Liver (tissue), 9 donors: ENCODE measurements around the gene CDK13. TPM values are rescaled to one million over a fixed set of nuclear protein-coding genes. Genes with fewer than 3 reads are reported as not detected.

Experiments
- DNase-seq: peaks from one replicate; pipeline ENCODE4 v3.0.0-alpha.2; 2017; ENCODE audit warnings: low spot score
- H3K27ac ChIP-seq, 2 donors: one replicate each; pipeline ENCODE4 v1.7.0; 2013; ENCODE audit warnings: inconsistent platforms in 2 of 2, low read length in 2 of 2, control low read depth in 1 of 2, low read depth in 1 of 2, mild to moderate bottlenecking in 1 of 2
- H3K27me3 ChIP-seq, 4 donors: one replicate each; pipeline versions ENCODE4 v1.6.1 to v1.7.0; 2013; ENCODE audit warnings: low read length in 3 of 4, inconsistent platforms in 1 of 4, mild to moderate bottlenecking in 1 of 4, moderate library complexity in 1 of 4; ENCODE audit not compliant: control insufficient read depth in 4 of 4, insufficient read depth in 4 of 4
- H3K36me3 ChIP-seq, 4 donors: one replicate each; pipeline versions ENCODE4 v1.6.1 to v1.7.0; 2013; ENCODE audit warnings: low read length in 3 of 4, mild to moderate bottlenecking in 3 of 4, low read depth in 1 of 4, moderate library complexity in 1 of 4; ENCODE audit not compliant: control insufficient read depth in 4 of 4, insufficient read depth in 3 of 4
- H3K4me1 ChIP-seq, 4 donors: one replicate each; pipeline versions ENCODE4 v1.6.1 to v1.7.0; 2013; ENCODE audit warnings: low read length in 3 of 4, mild to moderate bottlenecking in 3 of 4, moderate library complexity in 1 of 4; ENCODE audit not compliant: control insufficient read depth in 4 of 4, insufficient read depth in 4 of 4
- H3K4me3 ChIP-seq, 3 donors: one replicate each; pipeline versions ENCODE4 v1.6.1 to v1.7.0; 2013; ENCODE audit warnings: low read length in 3 of 3, control low read depth in 1 of 3, low read depth in 1 of 3, mild to moderate bottlenecking in 1 of 3
- H3K9ac ChIP-seq, 2 donors: one replicate each; pipeline ENCODE4 v1.7.0; 2013; ENCODE audit warnings: low read length in 2 of 2, mild to moderate bottlenecking in 2 of 2, moderate library complexity in 2 of 2, control low read depth in 1 of 2, low read depth in 1 of 2
- H3K9me3 ChIP-seq, 4 donors: one replicate each; pipeline versions ENCODE4 v1.6.1 to v1.7.0; 2013; ENCODE audit warnings: low read length in 3 of 4; ENCODE audit not compliant: control insufficient read depth in 4 of 4
- FOXA2 ChIP-seq: IDR thresholded peaks from 2 replicates; pipeline ENCODE4 v1.6.1; 2016; ENCODE audit warnings: antibody characterized with exemption
- GABPA ChIP-seq, 2 donors: IDR thresholded peaks in 1 of 2; conservative IDR thresholded peaks in 1 of 2; 2 replicates each; pipeline ENCODE4 v1.6.1; 2016; ENCODE audit warnings: antibody characterized with exemption in 2 of 2, mild to moderate bottlenecking in 1 of 2, moderate library complexity in 1 of 2
- HNF4A ChIP-seq, 2 donors: conservative IDR thresholded peaks; 2 replicates each; pipeline ENCODE4 v1.6.1; 2016; ENCODE audit warnings: antibody characterized with exemption in 2 of 2, mild to moderate bottlenecking in 2 of 2
- JUND ChIP-seq, 2 donors: IDR thresholded peaks; 2 replicates each; pipeline ENCODE4 v1.6.1; 2016; ENCODE audit warnings: antibody characterized with exemption in 2 of 2
- NR2F2 ChIP-seq: IDR thresholded peaks from 2 replicates; pipeline ENCODE4 v1.6.1; 2016; ENCODE audit warnings: antibody characterized with exemption
- RXRA ChIP-seq, 2 donors: IDR thresholded peaks; 2 replicates each; pipeline ENCODE4 v1.6.1; 2017 to 2018; ENCODE audit warnings: antibody characterized with exemption in 2 of 2, mild to moderate bottlenecking in 1 of 2
- SP1 ChIP-seq: IDR thresholded peaks from 2 replicates; pipeline ENCODE4 v1.6.1; 2018; ENCODE audit warnings: antibody characterized with exemption, mild to moderate bottlenecking
- TAF1 ChIP-seq: conservative IDR thresholded peaks from 2 replicates; pipeline ENCODE4 v1.6.1; 2016; ENCODE audit warnings: antibody characterized with exemption, mild to moderate bottlenecking
- WGBS: extraction: QIAGEN DNeasy Blood & Tissue Kit; methylation state at CpG from one replicate; pipeline ENCODE4 v1.1.7; 2013; 5-methylcytosine and 5-hydroxymethylcytosine counted together
- polyA plus RNA-seq, 2 donors: library from polyadenylated mRNA; stranded (reverse) in 1 of 2; unstranded in 1 of 2; fragments of 200-250 nt in 1 of 2; fragments of >200 nt in 1 of 2; fragmentation: Nextera tagmentation in 1 of 2; extraction: Ambion mirVana in 1 of 2; gene quantifications; one replicate each; pipeline versions ENCODE4 v1.2.1 to v1.2.3, GENCODE V29; 2013 to 2015
- total RNA-seq, 2 donors: library from RNA; depleted of rRNA; stranded (reverse); fragments of >200 nt; gene quantifications; one replicate each; pipeline ENCODE4 v1.2.3, GENCODE V29; 2014
- TF ChIP-seq, protein P1 (sequence below): IDR thresholded peaks from 2 replicates; pipeline ENCODE4 v1.6.1; 2016; ENCODE audit warnings: antibody characterized with exemption
- TF ChIP-seq, protein P2 (sequence below): IDR thresholded peaks from 2 replicates; pipeline ENCODE4 v1.6.1; 2016; ENCODE audit warnings: antibody characterized with exemption
- donor health status: healthy.
- donor health status: healthy.
- donor health status: healthy.
- donor health status: healthy.
- donor health status: healthy.

Gene CDK13
- total and polyA plus RNA-seq, 4 donors, result 8.8 to 51.1 (median 23.2) TPM

DNA sequence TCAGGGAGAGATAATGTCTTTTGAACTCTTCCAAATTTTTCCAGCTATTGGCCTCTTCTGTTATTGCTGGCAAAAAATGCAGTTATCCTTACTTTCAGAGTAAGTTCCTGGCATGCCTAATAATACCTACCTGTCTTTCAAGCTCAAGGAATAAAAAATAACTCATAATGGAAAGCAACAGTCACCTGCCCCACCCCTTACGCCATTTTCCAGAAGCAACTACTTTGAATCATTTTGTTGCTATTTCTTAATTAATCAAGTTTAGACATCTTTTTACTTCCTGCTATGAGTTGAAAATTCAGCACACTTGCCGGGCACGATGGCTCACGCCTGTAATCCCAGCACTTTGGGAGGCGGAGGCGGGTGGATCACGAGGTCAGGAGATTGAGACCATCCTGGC is 23.0 kb upstream of the CDK13 start:
- no peak for DNase-seq
- Histone ChIP-seq H3K4me3 (no peak overlapping the region), H3K4me1 (peaks cover 0 to 5% (median 1%) of the 10 kb centered on the region in 4 donors), H3K27ac (no peak overlapping the region), H3K9ac (no peak overlapping the region), H3K27me3 (no peaks in the 10 kb centered on the region), H3K9me3 (no peaks in the 10 kb centered on the region), H3K36me3 (no peaks in the 10 kb centered on the region)
- TF ChIP-seq FOXA2, result no peak
- 90% methylated on average over 7 of the region's 7 CpGs for WGBS

DNA sequence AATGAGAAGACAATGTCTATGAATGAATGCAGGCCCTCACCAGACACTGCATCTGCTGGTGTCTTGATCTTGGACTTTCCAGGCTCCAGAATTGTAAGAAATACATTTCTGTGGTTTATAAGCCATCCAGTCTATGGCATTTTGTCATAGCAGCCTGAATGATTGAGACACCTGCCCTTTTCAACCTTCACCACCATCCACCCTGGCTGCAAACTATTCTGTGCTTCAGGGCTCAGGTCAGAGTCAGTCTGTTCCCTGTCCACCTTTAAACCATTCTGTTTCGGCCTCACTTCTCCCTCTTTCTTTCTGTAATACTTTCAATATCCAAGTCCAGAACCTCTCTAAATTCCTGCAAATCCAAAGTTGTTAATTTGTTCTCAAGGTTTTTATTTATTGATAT is 15.9 kb upstream of the CDK13 start:
- no peak overlapping the region for H3K4me3 ChIP-seq
- no peak for DNase-seq
- no peak overlapping the region for H3K9ac ChIP-seq
- no peaks in the 10 kb centered on the region for H3K27me3 ChIP-seq
- H3K4me1 ChIP-seq, result peaks cover 0 to 10% (median 1%) of the 10 kb centered on the region in 4 donors
- 37% methylated on average over 1 of the region's 1 CpG for WGBS
- H3K9me3 ChIP-seq, result no peaks in the 10 kb centered on the region
- H3K36me3 ChIP-seq, result no peaks in the 10 kb centered on the region
- no peak overlapping the region for H3K27ac ChIP-seq
- TF ChIP-seq SP1 (no peak), HNF4A (conservative IDR thresholded peaks at IDR 0.05) (peak; percentile 13 to 37)
- TF ChIP-seq, protein P1, sequence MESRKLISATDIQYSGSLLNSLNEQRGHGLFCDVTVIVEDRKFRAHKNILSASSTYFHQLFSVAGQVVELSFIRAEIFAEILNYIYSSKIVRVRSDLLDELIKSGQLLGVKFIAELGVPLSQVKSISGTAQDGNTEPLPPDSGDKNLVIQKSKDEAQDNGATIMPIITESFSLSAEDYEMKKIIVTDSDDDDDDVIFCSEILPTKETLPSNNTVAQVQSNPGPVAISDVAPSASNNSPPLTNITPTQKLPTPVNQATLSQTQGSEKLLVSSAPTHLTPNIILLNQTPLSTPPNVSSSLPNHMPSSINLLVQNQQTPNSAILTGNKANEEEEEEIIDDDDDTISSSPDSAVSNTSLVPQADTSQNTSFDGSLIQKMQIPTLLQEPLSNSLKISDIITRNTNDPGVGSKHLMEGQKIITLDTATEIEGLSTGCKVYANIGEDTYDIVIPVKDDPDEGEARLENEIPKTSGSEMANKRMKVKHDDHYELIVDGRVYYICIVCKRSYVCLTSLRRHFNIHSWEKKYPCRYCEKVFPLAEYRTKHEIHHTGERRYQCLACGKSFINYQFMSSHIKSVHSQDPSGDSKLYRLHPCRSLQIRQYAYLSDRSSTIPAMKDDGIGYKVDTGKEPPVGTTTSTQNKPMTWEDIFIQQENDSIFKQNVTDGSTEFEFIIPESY, result no peak

- DNase-seq, result no peak
- Histone ChIP-seq H3K4me3 (no peak overlapping the region), H3K4me1 (peaks cover 0 to 5% (median 0%) of the 10 kb centered on the region in 4 donors), H3K9ac (no peak overlapping the region), H3K36me3 (no peaks in the 10 kb centered on the region), H3K27me3 (no peaks in the 10 kb centered on the region), H3K9me3 (no peaks in the 10 kb centered on the region), H3K27ac (no peak overlapping the region)
- 91% methylated on average over 3 of the region's 3 CpGs for WGBS
- TF ChIP-seq, protein P1, result no peak
- no peak for TF ChIP-seq FOXA2
- TF ChIP-seq NR2F2, result no peak
- no peak for TF ChIP-seq RXRA (IDR thresholded peaks at IDR 0.05)
- no peak for TF ChIP-seq TAF1
- TF ChIP-seq, protein P2, sequence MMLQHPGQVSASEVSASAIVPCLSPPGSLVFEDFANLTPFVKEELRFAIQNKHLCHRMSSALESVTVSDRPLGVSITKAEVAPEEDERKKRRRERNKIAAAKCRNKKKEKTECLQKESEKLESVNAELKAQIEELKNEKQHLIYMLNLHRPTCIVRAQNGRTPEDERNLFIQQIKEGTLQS, result no peak
- no peak for TF ChIP-seq GABPA (IDR thresholded peaks at IDR 0.05 in 1 of 2, conservative IDR thresholded peaks at IDR 0.05 in 1 of 2)
- TF ChIP-seq SP1, result no peak
- TF ChIP-seq JUND (IDR thresholded peaks at IDR 0.05), result no peak
Measured at GRCh38 chr7:39936761-39937160, 13.3 kb upstream of the CDK13 start.
